Stimulated activated naive CD4-positive, alpha-beta T cell treated with Interleukin-2 at 50 U/mL for 16 hours (primary cell): ENCODE measurements around the gene TIMM8B.
"Not testable (repeated sequence)": the region's sequence is repeated elsewhere in the genome, so short reads cannot be mapped to it uniquely, and the experiment has no call there.

Source experiments
- DNase-seq: peaks from one replicate; lab custom pipeline; 2025; lab: John Stamatoyannopoulos, UW

The TIMM8B gene

DNA sequence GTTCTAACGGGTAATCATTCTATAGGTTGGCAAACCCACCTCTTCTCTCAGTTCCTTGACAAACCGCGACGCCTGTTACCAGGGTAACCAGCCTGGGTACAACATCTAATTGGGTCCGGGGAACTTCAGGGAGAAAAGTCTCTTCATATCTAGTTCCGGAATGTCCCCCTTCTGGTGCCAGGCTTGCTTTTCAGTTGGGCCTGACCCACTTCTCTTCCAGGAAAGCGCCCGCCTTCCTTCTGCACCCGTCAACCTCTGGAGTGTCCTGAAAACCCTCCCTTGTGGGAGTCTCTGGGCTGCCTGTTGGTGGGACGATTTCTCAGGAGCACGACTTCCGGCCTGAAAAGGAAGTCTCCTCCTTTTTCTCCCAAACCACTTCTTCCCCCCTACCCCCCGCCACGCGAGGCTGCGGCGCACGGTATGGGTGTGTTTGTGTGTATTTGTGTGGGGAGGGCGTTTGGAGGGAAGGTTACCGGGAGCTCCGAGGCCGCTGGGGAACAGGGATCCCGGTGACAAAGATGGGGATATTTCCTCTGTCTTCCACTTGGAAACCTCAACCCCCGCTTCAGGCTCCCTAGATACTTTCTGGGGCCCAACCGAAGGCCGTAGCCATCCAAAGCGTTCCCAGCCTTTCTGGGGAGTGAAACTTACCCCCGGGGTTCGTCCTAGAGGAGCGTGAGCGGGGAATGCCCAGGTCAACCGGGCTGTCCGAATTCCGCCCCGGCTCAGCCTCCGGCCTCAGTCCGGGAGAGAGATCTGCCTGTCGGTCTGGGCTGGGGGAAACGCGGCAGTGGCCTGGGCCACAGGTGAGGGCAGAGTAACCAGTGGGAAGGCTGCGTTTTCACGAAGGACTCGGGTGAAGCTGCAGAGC is 12.4 kb downstream of the TIMM8B start, which contains the start of the genes NKAPD1 and PIH1D2:
Gene NKAPD1 (plus strand): TSS at position 359 of the 871 bp plus-strand sequence. CDS start 1,276 bp downstream, outside the sequence.
Gene PIH1D2 (minus strand): TSS at position 77 of the 871 bp plus-strand sequence. CDS start 843 bp downstream, outside the sequence.
- peak; percentile 78 for DNase-seq

- no peak for DNase-seq
Measured at GRCh38 chr11:112062923-112063322, 23.6 kb downstream of the TIMM8B start.

DNA sequence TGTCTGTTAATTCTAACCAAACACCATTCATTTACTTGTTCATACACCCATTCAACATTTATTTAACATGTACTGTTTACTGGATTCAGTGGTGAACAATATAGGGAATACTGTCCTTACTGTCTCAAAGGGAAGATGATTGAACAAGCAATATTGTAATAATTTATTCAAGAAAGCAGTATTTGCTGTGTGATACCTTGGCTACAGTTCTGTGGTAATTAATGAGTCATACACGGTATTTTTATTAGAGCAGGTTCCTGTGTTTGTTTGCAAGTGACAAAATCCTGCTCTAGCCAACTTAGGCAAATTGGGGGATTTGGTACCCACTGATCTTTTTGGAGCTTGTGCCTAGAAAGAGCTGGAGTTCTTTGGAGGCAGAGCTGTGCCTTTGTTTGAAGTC is 28.5 kb downstream of the TIMM8B start:
- DNase-seq = no peak

DNA sequence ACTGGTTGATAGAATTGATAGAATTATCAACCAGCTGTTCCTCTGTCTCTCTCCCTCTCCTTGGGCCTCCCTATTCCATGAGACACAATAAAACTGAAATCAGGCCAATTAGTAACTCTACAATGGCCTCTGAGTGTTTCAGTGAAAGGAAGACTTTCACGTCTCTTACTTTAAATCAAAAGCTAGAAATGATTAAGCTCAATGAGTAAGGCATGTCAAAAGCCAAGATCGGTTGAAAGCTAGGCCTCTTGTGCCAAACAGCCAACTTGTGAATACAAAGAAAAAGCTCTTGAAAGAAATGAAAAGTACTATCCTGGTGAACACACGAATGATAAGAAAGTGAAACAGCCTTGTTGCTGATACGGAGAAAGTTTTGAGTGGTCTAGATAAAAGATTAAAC is 29.4 kb downstream of the TIMM8B start:
- no peak for DNase-seq

GRCh38 chr11:112051768-112052167 is 34.8 kb downstream of the TIMM8B start:
- no peak for DNase-seq

DNA sequence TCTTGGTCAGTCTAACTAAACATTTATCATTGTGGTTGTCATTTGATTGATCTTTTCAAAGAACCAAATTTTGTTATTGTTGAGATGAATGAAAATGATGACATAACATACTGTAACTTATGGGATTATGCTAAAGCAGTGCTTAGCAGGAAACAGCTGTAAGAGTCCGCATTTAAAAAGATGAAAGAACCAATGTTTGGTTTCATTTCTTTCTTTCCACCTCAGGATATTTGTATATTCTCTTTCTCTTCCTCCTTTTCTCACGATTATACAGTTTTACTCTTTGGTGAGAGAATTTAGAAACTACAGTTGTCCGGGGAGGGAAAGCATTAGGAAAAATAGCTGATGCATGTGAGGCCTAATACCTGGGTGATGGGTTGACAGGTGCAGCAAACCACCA is 35.8 kb downstream of the TIMM8B start:
- DNase-seq = no peak

GRCh38 chr11:112049777-112050176 is 36.8 kb downstream of the TIMM8B start:
- DNase-seq = no peak

- not testable (repeated sequence) for DNase-seq
Measured at GRCh38 chr11:112048256-112048655, 38.3 kb downstream of the TIMM8B start.

DNA sequence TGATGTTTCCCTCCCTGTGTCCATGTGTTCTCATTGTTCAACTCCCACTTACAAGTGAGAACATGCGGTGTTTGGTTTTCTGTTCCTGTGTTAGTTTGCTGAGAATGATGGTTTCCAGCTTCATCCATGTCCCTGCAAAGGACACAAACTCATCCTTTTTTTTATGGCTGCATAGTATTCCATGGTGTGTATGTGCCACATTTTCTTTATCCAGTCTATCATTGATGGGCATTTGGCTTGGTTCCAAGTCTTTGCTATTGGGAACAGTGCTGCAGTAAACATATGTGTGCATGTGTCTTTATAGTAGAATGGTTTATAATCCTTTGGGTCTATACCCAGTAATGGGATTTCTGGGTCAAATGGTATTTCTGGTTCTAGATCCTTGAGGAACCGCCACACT is 39.9 kb downstream of the TIMM8B start:
- DNase-seq = not testable (repeated sequence)

- DNase-seq = no peak
Measured at GRCh38 chr11:112044961-112045360, 41.6 kb downstream of the TIMM8B start.

DNA sequence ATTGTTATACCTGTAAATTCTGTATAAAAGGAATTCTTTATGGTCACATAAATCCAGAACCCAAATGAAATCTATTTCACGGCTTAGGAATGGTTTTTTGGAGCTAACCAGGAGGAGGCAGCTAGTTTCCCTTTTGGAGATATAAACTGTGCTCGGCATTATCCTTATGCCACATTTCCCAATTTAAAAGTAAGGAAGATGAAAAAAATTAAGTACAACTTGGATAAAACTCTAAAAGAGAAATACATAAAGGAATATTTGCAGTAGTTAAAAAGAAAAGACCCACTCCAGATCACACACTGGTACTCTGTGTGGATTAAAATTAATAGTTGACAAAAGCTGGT is 43.6 kb downstream of the TIMM8B start:
- DNase-seq = no peak

DNA sequence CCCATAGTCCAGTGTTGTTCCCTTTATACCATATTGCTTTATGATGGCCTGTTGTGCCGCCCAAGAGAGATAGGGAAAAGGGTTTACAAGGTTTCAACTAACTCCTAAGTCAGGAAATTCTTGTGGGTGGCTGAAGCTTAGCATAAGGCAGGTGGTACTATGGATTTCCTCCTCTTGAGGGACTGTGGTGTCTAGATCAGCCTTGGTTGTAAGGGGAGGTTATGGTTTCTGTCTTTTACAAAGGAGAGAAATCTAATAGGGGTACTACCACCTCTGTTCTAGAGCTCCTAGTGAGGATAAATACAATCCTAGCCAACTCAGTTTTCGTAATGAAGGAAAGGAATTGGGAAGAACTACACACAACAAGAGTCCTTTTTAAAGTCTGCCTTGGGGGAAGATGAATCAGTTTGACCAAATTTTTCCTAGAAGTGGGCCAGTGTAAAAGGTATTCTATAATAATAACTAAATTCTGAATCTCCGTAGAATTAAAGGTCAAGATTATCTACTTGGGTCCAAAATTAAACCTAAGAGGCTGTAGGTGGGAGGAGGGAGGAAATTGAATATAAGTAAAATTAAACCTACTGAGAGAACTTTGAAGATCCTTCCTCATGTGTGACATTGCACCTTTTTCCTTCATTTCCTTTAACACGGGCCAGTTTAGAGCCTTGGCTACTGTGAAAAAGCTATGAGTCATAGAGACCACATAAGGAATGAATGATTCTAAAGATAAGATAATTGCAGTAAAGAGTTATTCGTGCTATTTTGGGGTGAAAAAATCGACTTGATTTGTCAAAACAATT is 44.2 kb downstream of the TIMM8B start:
- no peak for DNase-seq

DNA sequence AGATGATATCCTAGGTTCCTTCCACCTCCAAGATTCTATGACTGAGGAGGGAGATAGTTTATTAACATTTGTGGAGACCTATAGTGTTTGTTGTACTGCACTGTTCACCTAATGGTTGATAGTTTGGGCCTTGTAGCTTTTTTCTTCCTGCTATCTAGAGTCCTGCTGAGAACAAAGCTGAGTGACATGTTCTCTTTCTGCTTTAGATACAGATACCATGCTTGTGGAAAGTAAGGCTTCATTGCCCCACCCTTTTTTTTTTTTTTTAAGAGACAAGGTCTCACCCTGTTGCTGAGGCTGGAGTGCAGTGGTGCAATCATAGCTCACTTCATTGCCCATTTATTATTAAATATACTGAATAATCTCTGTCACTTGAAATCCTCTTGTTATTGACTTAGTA is 49.0 kb downstream of the TIMM8B start:
- DNase-seq = no peak
